ENCODE results near the gene FZD1. TPM values are rescaled to one million over a fixed set of nuclear protein-coding genes. Genes with fewer than 3 reads are reported as not detected.

FZD1 gene
- total RNA-seq, 1 experiment from 2014 or later: 0.61 TPM

DNA sequence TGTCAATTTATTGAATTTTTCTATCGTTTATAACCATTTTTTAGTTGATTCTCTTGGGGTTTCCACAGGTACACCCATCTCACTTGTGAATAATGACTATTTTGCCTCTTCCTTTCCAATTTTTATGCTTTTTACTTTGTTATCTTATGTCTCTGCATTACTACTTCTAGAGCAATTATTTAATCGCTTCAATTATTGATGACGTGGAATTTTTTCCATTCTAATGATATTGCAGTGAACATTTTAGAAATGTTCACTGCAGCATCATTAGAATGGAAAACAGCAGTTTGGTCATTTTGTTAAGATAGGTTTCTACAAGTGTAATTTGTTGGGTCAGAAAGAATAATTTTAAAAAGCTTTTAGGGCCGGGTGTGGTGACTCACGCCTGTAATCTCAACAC is 27.1 kb downstream of the FZD1 start:
- no peak overlapping the region for H2BK20ac ChIP-seq (ENCODE audit: low read depth, low read length, poor library complexity, severe bottlenecking)
- H3K27ac Mint-ChIP-seq: no peak overlapping the region
- H3K23ac ChIP-seq (ENCODE audit: insufficient read length, low read depth, low read length): no peak overlapping the region
- H2BK15ac ChIP-seq (ENCODE audit: low read depth, low read length): no peak overlapping the region
- H3K27me3 Mint-ChIP-seq (ENCODE audit: low read depth): peaks cover 35% of the 10 kb centered on the region
- WGBS (ENCODE audit: extremely low coverage, insufficient read length, low lambda C conversion rate): no CpG with 5 or more reads among the region's 5 CpGs
- H3K56ac ChIP-seq (ENCODE audit: insufficient read length, low read depth, low read length): no peak overlapping the region
- H3K27ac ChIP-seq (ENCODE audit: insufficient read length, low read depth, low read length): no peak overlapping the region
- H4K20me1 ChIP-seq (ENCODE audit: control insufficient read depth, insufficient read depth, insufficient read length): peaks cover 2% of the 10 kb centered on the region
- no peak overlapping the region for H4K5ac ChIP-seq (ENCODE audit: insufficient read length, low read depth, low read length)
- no peaks in the 10 kb centered on the region for H3K9me3 Mint-ChIP-seq
- no peaks in the 10 kb centered on the region for H3K23me2 ChIP-seq (ENCODE audit: insufficient read length, low read depth, low read length, poor library complexity, severe bottlenecking)
- TF ChIP-seq, protein P1, sequence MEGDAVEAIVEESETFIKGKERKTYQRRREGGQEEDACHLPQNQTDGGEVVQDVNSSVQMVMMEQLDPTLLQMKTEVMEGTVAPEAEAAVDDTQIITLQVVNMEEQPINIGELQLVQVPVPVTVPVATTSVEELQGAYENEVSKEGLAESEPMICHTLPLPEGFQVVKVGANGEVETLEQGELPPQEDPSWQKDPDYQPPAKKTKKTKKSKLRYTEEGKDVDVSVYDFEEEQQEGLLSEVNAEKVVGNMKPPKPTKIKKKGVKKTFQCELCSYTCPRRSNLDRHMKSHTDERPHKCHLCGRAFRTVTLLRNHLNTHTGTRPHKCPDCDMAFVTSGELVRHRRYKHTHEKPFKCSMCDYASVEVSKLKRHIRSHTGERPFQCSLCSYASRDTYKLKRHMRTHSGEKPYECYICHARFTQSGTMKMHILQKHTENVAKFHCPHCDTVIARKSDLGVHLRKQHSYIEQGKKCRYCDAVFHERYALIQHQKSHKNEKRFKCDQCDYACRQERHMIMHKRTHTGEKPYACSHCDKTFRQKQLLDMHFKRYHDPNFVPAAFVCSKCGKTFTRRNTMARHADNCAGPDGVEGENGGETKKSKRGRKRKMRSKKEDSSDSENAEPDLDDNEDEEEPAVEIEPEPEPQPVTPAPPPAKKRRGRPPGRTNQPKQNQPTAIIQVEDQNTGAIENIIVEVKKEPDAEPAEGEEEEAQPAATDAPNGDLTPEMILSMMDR (conservative IDR thresholded peaks at IDR 0.05): no peak
- H3K4ac ChIP-seq (ENCODE audit: low read depth, low read length): no peak overlapping the region
- no peak overlapping the region for H3K18ac ChIP-seq (ENCODE audit: insufficient read length, low read depth, low read length)
- H3K9me3 ChIP-seq (ENCODE audit: control insufficient read depth, low read depth, low read length): no peaks in the 10 kb centered on the region
- no peak overlapping the region for H3K14ac ChIP-seq (ENCODE audit: insufficient read depth, low read length)
- peaks cover 14% of the 10 kb centered on the region in 2 experiments for H3K4me1 Mint-ChIP-seq
- H4K8ac ChIP-seq (replicated peaks; ENCODE audit: insufficient read length, low read depth, low read length): no peak overlapping the region
- H2AFZ ChIP-seq (ENCODE audit: low read length): no peak overlapping the region
- H3K79me2 ChIP-seq (ENCODE audit: insufficient read depth, low read length): no peaks in the 10 kb centered on the region
- no peaks in the 10 kb centered on the region for H3K4me1 ChIP-seq (ENCODE audit: insufficient read depth, low read length)
- H3K79me1 ChIP-seq (ENCODE audit: insufficient read depth, low read depth, low read length, poor library complexity, severe bottlenecking): no peaks in the 10 kb centered on the region
- DNase-seq: no peak
- no peak overlapping the region for H2BK12ac ChIP-seq (ENCODE audit: insufficient read length, low read depth, low read length)
- H2BK120ac ChIP-seq (ENCODE audit: low read depth, low read length, poor library complexity, severe bottlenecking): no peak overlapping the region
- no peaks in the 10 kb centered on the region for H3K36me3 Mint-ChIP-seq (ENCODE audit: insufficient read depth in 1 of 3, low read depth in 3 of 3)
- H3K27me3 ChIP-seq (ENCODE audit: insufficient read depth, low read length): peaks cover 3% of the 10 kb centered on the region; the same call in 1 of the 2 replicates
- no peak overlapping the region for H3K4me3 Mint-ChIP-seq
- H3T11ph ChIP-seq (ENCODE audit: low read length): no peak overlapping the region
- H2BK5ac ChIP-seq (ENCODE audit: insufficient read length, low read length): no peak overlapping the region
- no peak overlapping the region for H4K91ac ChIP-seq (ENCODE audit: insufficient read length, low read depth, low read length)
- H2AK5ac ChIP-seq (ENCODE audit: insufficient read length, low read length): no peak overlapping the region
- H3K4me2 ChIP-seq (ENCODE audit: insufficient read depth, insufficient read length, low read length): no peak overlapping the region
- H3K9ac ChIP-seq (ENCODE audit: extremely low read depth, insufficient read length, low read length): no peak overlapping the region
